ENCODE results near the gene ARPC2. TPM values are rescaled to one million over a fixed set of nuclear protein-coding genes. Genes with fewer than 3 reads are reported as not detected.

ARPC2 gene
- polyA plus RNA-seq, 1 experiment: 831 TPM

- no peak for DNase-seq (ENCODE audit: low read depth)
- no peak for TF ChIP-seq CTCF (IDR thresholded peaks at IDR 0.05; ENCODE audit: insufficient read depth, low read depth, low read length)
- Histone ChIP-seq H3K4me3 (ENCODE audit: low read depth, low read length) (no peak overlapping the region), H3K36me3 (ENCODE audit: control insufficient read depth, insufficient read depth, low read length) (peaks cover 4% of the 10 kb centered on the region), H3K27me3 (ENCODE audit: control insufficient read depth, insufficient read depth, low read length) (no peaks in the 10 kb centered on the region)
- ChIA-PET POLR2A (no interaction called here), CTCF (interaction anchor here (1.0 kb wide), 1 partner anchor 8 kb away, joined by 5 read pairs; no protein-coding TSS in a partner anchor)
These were observed 4.0 kb downstream of the ARPC2 start for GRCh38 chr2:218221000-218221399.

- Histone ChIP-seq H3K4me3 (ENCODE audit: low read depth, low read length) (no peak overlapping the region), H3K27me3 (ENCODE audit: control insufficient read depth, insufficient read depth, low read length) (no peaks in the 10 kb centered on the region), H3K36me3 (ENCODE audit: control insufficient read depth, insufficient read depth, low read length) (peaks cover 10% of the 10 kb centered on the region)
- DNase-seq (ENCODE audit: low read depth): no peak
- no peak for TF ChIP-seq CTCF (IDR thresholded peaks at IDR 0.05; ENCODE audit: insufficient read depth, low read depth, low read length)
- ChIA-PET CTCF (interaction anchor here (1.0 kb wide), 1 partner anchor 8 kb away, joined by 5 read pairs; no protein-coding TSS in a partner anchor), POLR2A (no interaction called here)
These were observed 6.1 kb downstream of the ARPC2 start for GRCh38 chr2:218223046-218223445.

- DNase-seq (ENCODE audit: low read depth): no peak
- POLR2A ChIA-PET: no interaction called here
These were observed 7.2 kb downstream of the ARPC2 start for GRCh38 chr2:218224186-218224585.

GRCh38 chr2:218226903-218227302 is 9.9 kb downstream of the ARPC2 start:
- Histone ChIP-seq H3K27me3 (ENCODE audit: control insufficient read depth, insufficient read depth, low read length) (no peaks in the 10 kb centered on the region), H3K4me3 (ENCODE audit: low read depth, low read length) (no peak overlapping the region), H3K36me3 (ENCODE audit: control insufficient read depth, insufficient read depth, low read length) (peaks cover 21% of the 10 kb centered on the region)
- no peak for DNase-seq (ENCODE audit: low read depth)
- TF ChIP-seq CTCF (IDR thresholded peaks at IDR 0.05; ENCODE audit: insufficient read depth, low read depth, low read length): no peak
- POLR2A ChIA-PET: no interaction called here
- CTCF ChIA-PET: interaction anchor here (1.0 to 3.7 kb wide), 2 partner anchors 30 kb away, joined by 3 to 12 read pairs; no protein-coding TSS in a partner anchor

More at GRCh38 chr2:218224186-218224585, 7.2 kb downstream of the ARPC2 start:
- CTCF ChIA-PET: no interaction called here
- no peak overlapping the region for H3K4me3 ChIP-seq (ENCODE audit: low read depth, low read length)
- peaks cover 11% of the 10 kb centered on the region for H3K36me3 ChIP-seq (ENCODE audit: control insufficient read depth, insufficient read depth, low read length)
- H3K27me3 ChIP-seq (ENCODE audit: control insufficient read depth, insufficient read depth, low read length): no peaks in the 10 kb centered on the region
- TF ChIP-seq CTCF (IDR thresholded peaks at IDR 0.05; ENCODE audit: insufficient read depth, low read depth, low read length): no peak

GRCh38 chr2:218228366-218229090 is 11.5 kb downstream of the ARPC2 start:
- Histone ChIP-seq H3K36me3 (ENCODE audit: control insufficient read depth, insufficient read depth, low read length) (peaks cover 27% of the 10 kb centered on the region), H3K4me3 (ENCODE audit: low read depth, low read length) (no peak overlapping the region), H3K27me3 (ENCODE audit: control insufficient read depth, insufficient read depth, low read length) (no peaks in the 10 kb centered on the region)
- ChIA-PET POLR2A (interaction anchor here (0.9 kb wide), 1 partner anchor 9 kb away, joined by 3 read pairs; no protein-coding TSS in a partner anchor), CTCF (interaction anchor here (0.6 to 3.7 kb wide), 5 partner anchors 8 to 177 kb away, joined by 3 to 12 read pairs (median 5); no protein-coding TSS in a partner anchor)
- no peak for TF ChIP-seq CTCF (IDR thresholded peaks at IDR 0.05; ENCODE audit: insufficient read depth, low read depth, low read length)
- no peak for DNase-seq (ENCODE audit: low read depth)

Data from BJ (cell line).